H9 (cell line): ENCODE results near the gene EXOC3. TPM values are rescaled to one million over a fixed set of nuclear protein-coding genes. Genes with fewer than 3 reads are reported as not detected.

Experiments used
- DNase-seq: peaks from one replicate; pipeline ENCODE4 v3.0.0-alpha.2; 2017
- H2AFZ ChIP-seq: one replicate; pipeline ENCODE4 v1.6.1; 2013; ENCODE audit warnings: mild to moderate bottlenecking, low read length, control low read depth, moderate library complexity
- H2AK5ac ChIP-seq: 2 replicates; pipeline ENCODE4 v1.6.1; 2013; ENCODE audit warnings: low read length, control low read depth, mixed read lengths; ENCODE audit not compliant: insufficient read length
- H2BK120ac ChIP-seq: one replicate; pipeline ENCODE4 v1.6.1; 2013; ENCODE audit warnings: low read depth, mild to moderate bottlenecking, low read length, control low read depth, inconsistent platforms; ENCODE audit not compliant: poor library complexity, severe bottlenecking
- H2BK12ac ChIP-seq: 2 replicates; pipeline ENCODE4 v1.6.1; 2013; ENCODE audit warnings: low read length, control low read depth, mixed read lengths, low read depth; ENCODE audit not compliant: insufficient read length
- H2BK15ac ChIP-seq: 2 replicates; pipeline ENCODE4 v1.6.1; 2013; ENCODE audit warnings: low read depth, low read length, control low read depth
- H2BK20ac ChIP-seq: one replicate; pipeline ENCODE4 v1.6.1; 2013; ENCODE audit warnings: low read depth, mild to moderate bottlenecking, low read length, control low read depth, inconsistent platforms; ENCODE audit not compliant: poor library complexity, severe bottlenecking
- H2BK5ac ChIP-seq: 2 replicates; pipeline ENCODE4 v1.6.1; 2013; ENCODE audit warnings: low read length, control low read depth, mixed read lengths; ENCODE audit not compliant: insufficient read length
- H3K14ac ChIP-seq: 2 replicates; pipeline ENCODE4 v1.6.1; 2013; ENCODE audit warnings: low read length, control low read depth; ENCODE audit not compliant: insufficient read depth
- H3K18ac ChIP-seq: 2 replicates; pipeline ENCODE4 v1.6.1; 2013; ENCODE audit warnings: low read depth, mild to moderate bottlenecking, mixed read lengths, low read length, control low read depth; ENCODE audit not compliant: insufficient read length
- H3K23ac ChIP-seq: 2 replicates; pipeline ENCODE4 v1.6.1; 2013; ENCODE audit warnings: low read length, control low read depth, mixed read lengths, low read depth; ENCODE audit not compliant: insufficient read length
- H3K23me2 ChIP-seq: 2 replicates; pipeline ENCODE4 v1.6.1; 2013; ENCODE audit warnings: low read depth, mild to moderate bottlenecking, mixed read lengths, low read length, control low read depth; ENCODE audit not compliant: insufficient read length, poor library complexity, severe bottlenecking
- H3K27ac ChIP-seq: 2 replicates; pipeline ENCODE4 v1.5.1; 2013; ENCODE audit warnings: low read length, control low read depth, mixed read lengths, low read depth; ENCODE audit not compliant: insufficient read length
- H3K27me3 ChIP-seq: 2 replicates; pipeline ENCODE4 v1.6.1; 2013; ENCODE audit warnings: low read length, control low read depth, inconsistent platforms; ENCODE audit not compliant: insufficient read depth
- H3K4ac ChIP-seq: 2 replicates; pipeline ENCODE4 v1.6.1; 2013; ENCODE audit warnings: low read depth, mild to moderate bottlenecking, control low read depth, inconsistent platforms, low read length, moderate library complexity
- H3K4me1 ChIP-seq: 2 replicates; pipeline ENCODE4 v1.6.1; 2013; ENCODE audit warnings: low read length, control low read depth, inconsistent platforms; ENCODE audit not compliant: insufficient read depth
- H3K4me2 ChIP-seq: 2 replicates; pipeline ENCODE4 v1.6.1; 2013; ENCODE audit warnings: low read length, control low read depth, mixed read lengths; ENCODE audit not compliant: insufficient read length, insufficient read depth
- H3K56ac ChIP-seq: 2 replicates; pipeline ENCODE4 v1.6.1; 2013; ENCODE audit warnings: low read depth, mild to moderate bottlenecking, mixed read lengths, low read length, control low read depth; ENCODE audit not compliant: insufficient read length
- H3K79me1 ChIP-seq: 2 replicates; pipeline ENCODE4 v1.6.1; 2013; ENCODE audit warnings: low read depth, mild to moderate bottlenecking, moderate library complexity, low read length, control low read depth, inconsistent platforms; ENCODE audit not compliant: insufficient read depth, poor library complexity, severe bottlenecking
- H3K79me2 ChIP-seq: 2 replicates; pipeline ENCODE4 v1.6.1; 2013; ENCODE audit warnings: low read length, control low read depth, inconsistent platforms; ENCODE audit not compliant: insufficient read depth
- H3K9ac ChIP-seq: 2 replicates; pipeline ENCODE4 v1.6.1; 2013; ENCODE audit warnings: low read length, control low read depth, mixed read lengths; ENCODE audit not compliant: insufficient read length; ENCODE audit errors: extremely low read depth
- H3K9me3 ChIP-seq: one replicate; pipeline ENCODE4 v1.6.1; 2013; ENCODE audit warnings: low read depth, low read length, inconsistent platforms; ENCODE audit not compliant: control insufficient read depth
- H3T11ph ChIP-seq: one replicate; pipeline ENCODE4 v1.6.1; 2013; ENCODE audit warnings: mild to moderate bottlenecking, low read length, control low read depth, inconsistent platforms
- H4K20me1 ChIP-seq: one replicate; pipeline ENCODE4 v1.6.1; 2013; ENCODE audit not compliant: control insufficient read depth, insufficient read length, insufficient read depth
- H4K5ac ChIP-seq: 2 replicates; pipeline ENCODE4 v1.6.1; 2013; ENCODE audit warnings: low read depth, mild to moderate bottlenecking, mixed read lengths, low read length, control low read depth; ENCODE audit not compliant: insufficient read length
- H4K8ac ChIP-seq: replicated peaks from 2 replicates; pipeline ENCODE4 v1.6.1; 2013; ENCODE audit warnings: low read length, control low read depth, mixed read lengths, low read depth; ENCODE audit not compliant: insufficient read length
- H4K91ac ChIP-seq: 2 replicates; pipeline ENCODE4 v1.6.1; 2013; ENCODE audit warnings: low read depth, mild to moderate bottlenecking, moderate library complexity, mixed read lengths, low read length, control low read depth; ENCODE audit not compliant: insufficient read length
- H3K27ac Mint-ChIP-seq, 3 experiments: 2 replicates in 2 of 3; 3 replicates in 1 of 3; pipeline ENCODE4 v1.8.0; 2020 to 2021; ENCODE audit warnings: mixed read lengths in 3 of 3, mild to moderate bottlenecking in 1 of 3, moderate library complexity in 1 of 3
- H3K27me3 Mint-ChIP-seq: 2 replicates; pipeline ENCODE4 v1.8.0; 2021; ENCODE audit warnings: low read depth, mild to moderate bottlenecking, moderate library complexity, mixed read lengths
- H3K36me3 Mint-ChIP-seq, 3 experiments: 2 replicates in 2 of 3; 3 replicates in 1 of 3; pipeline ENCODE4 v1.8.0; 2020 to 2021; ENCODE audit warnings: low read depth in 3 of 3, mixed read lengths in 3 of 3; ENCODE audit not compliant: insufficient read depth in 1 of 3
- H3K4me1 Mint-ChIP-seq, 2 experiments: 2 replicates each; pipeline ENCODE4 v1.8.0; 2020; ENCODE audit warnings: mixed read lengths in 2 of 2
- H3K4me3 Mint-ChIP-seq, 2 experiments: 2 replicates in 1 of 2; 3 replicates in 1 of 2; pipeline ENCODE4 v1.8.0; 2020 to 2021; ENCODE audit warnings: mild to moderate bottlenecking in 2 of 2, mixed read lengths in 2 of 2, moderate library complexity in 1 of 2
- H3K9me3 Mint-ChIP-seq, 2 experiments: 2 replicates in 1 of 2; 3 replicates in 1 of 2; pipeline ENCODE4 v1.8.0; 2020; ENCODE audit warnings: mild to moderate bottlenecking in 2 of 2, mixed read lengths in 2 of 2, moderate library complexity in 1 of 2
- WGBS: extraction: QIAGEN DNeasy Blood & Tissue Kit; methylation state at CpG from one replicate; pipeline ENCODE4 v1.1.7; 2013; ENCODE audit warnings: missing lambda C conversion rate, low lambda C conversion rate, mixed read lengths; ENCODE audit not compliant: insufficient read length; ENCODE audit errors: extremely low coverage; 5-methylcytosine and 5-hydroxymethylcytosine counted together
- total RNA-seq: library from RNA; stranded (reverse); gene quantifications from 2 replicates; pipeline ENCODE4 v1.2.1, GENCODE V29; 2021
- TF ChIP-seq, protein P1 (sequence below): fragments of 200-600 bp; sonication (generic); conservative IDR thresholded peaks from 3 replicates; pipeline ENCODE4 v1.8.0; 2021; ENCODE audit warnings: antibody characterized with exemption, mild to moderate bottlenecking

The EXOC3 gene
- total RNA-seq, 1 experiment from 2014 or later = 36.7 TPM

DNA sequence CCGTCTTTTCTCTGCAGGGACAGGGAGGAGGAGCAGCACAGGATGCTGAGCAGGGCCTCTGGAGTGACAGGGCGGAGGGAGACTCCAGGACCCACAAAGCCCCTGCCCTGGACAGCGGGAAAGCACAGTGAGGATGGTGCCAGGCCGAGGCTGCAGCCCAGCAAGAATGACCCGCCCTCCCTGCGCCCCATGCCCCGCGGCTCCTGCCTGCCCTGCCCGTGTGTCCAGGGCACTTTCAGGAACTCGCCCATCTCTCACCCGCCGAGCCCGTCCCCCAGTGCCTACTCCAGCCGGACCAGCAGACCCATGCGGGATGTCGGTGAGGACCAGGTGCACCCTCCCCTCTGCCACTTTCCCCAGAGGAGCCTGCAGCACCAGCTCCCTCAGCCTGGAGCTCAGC, 9.1 kb upstream of the EXOC3 start:
- Histone ChIP-seq H3K23ac (no peak overlapping the region), H3K4me2 (no peak overlapping the region), H3K4ac (no peak overlapping the region), H3K56ac (no peak overlapping the region), H3K23me2 (no peaks in the 10 kb centered on the region), H3K4me1 (no peaks in the 10 kb centered on the region), H3K27ac (no peak overlapping the region), H3K79me1 (no peaks in the 10 kb centered on the region), H3K9ac (no peak overlapping the region), H3K9me3 (no peaks in the 10 kb centered on the region), H4K8ac (no peak overlapping the region), H2BK120ac (no peak overlapping the region), H2BK15ac (no peak overlapping the region), H4K5ac (no peak overlapping the region), H2BK12ac (no peak overlapping the region), H3K14ac (no peak overlapping the region; the same call in 1 of the 2 replicates), H2BK20ac (no peak overlapping the region), H2AK5ac (no peak overlapping the region), H4K20me1 (no peaks in the 10 kb centered on the region), H3K79me2 (no peaks in the 10 kb centered on the region), H4K91ac (no peak overlapping the region), H3K27me3 (no peaks in the 10 kb centered on the region), H3T11ph (no peak overlapping the region), H2AFZ (no peak overlapping the region), H2BK5ac (no peak overlapping the region), H3K18ac (no peak overlapping the region)
- Mint-ChIP-seq H3K4me3 (no peak overlapping the region), H3K27me3 (peaks cover 17% of the 10 kb centered on the region), H3K27ac (no peak overlapping the region), H3K36me3 (no peaks in the 10 kb centered on the region; a peak in 1 of 7 replicates), H3K9me3 (no peaks in the 10 kb centered on the region), H3K4me1 (peaks cover 3 to 5% of the 10 kb centered on the region in 2 experiments; a peak in 3 of 4 replicates)
- no CpG with 5 or more reads among the region's 16 CpGs for WGBS
- TF ChIP-seq, protein P1, sequence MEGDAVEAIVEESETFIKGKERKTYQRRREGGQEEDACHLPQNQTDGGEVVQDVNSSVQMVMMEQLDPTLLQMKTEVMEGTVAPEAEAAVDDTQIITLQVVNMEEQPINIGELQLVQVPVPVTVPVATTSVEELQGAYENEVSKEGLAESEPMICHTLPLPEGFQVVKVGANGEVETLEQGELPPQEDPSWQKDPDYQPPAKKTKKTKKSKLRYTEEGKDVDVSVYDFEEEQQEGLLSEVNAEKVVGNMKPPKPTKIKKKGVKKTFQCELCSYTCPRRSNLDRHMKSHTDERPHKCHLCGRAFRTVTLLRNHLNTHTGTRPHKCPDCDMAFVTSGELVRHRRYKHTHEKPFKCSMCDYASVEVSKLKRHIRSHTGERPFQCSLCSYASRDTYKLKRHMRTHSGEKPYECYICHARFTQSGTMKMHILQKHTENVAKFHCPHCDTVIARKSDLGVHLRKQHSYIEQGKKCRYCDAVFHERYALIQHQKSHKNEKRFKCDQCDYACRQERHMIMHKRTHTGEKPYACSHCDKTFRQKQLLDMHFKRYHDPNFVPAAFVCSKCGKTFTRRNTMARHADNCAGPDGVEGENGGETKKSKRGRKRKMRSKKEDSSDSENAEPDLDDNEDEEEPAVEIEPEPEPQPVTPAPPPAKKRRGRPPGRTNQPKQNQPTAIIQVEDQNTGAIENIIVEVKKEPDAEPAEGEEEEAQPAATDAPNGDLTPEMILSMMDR = no peak
- DNase-seq = no peak
